GM23338 (cell line): Measurements from ENCODE around the gene PIAS1. TPM values are rescaled to one million over a fixed set of nuclear protein-coding genes. Genes with fewer than 3 reads are reported as not detected.

Experiments
- ATAC-seq: fragments of 200-7000 bp; cut with Tn5 transposase; 3 replicates; pipeline ENCODE4 v1.9.1; 2020
- DNase-seq: peaks from one replicate; pipeline ENCODE4 v3.0.0-alpha.2; 2015; ENCODE audit warnings: low spot score
- H2AFZ ChIP-seq: fragments of 200-600 bp; sonication (generic); 2 replicates; pipeline ENCODE4 v1.8.0; 2016; ENCODE audit warnings: antibody characterized with exemption, mild to moderate bottlenecking, moderate library complexity
- H3F3A ChIP-seq: fragments of 200-600 bp; sonication (generic); replicated peaks from 2 replicates; pipeline ENCODE4 v1.8.0; 2017; ENCODE audit warnings: antibody characterized with exemption, mixed run types, low read depth
- H3K27ac ChIP-seq: fragments of 200-600 bp; sonication (generic); 2 replicates; pipeline ENCODE4 v1.6.1; 2016; ENCODE audit warnings: low read depth
- H3K27me3 ChIP-seq: fragments of 200-600 bp; sonication (generic); 2 replicates; pipeline ENCODE4 v1.8.0; 2016; ENCODE audit warnings: mild to moderate bottlenecking, mixed run types, moderate library complexity; ENCODE audit not compliant: insufficient read depth
- H3K36me3 ChIP-seq: fragments of 200-600 bp; sonication (generic); 2 replicates; pipeline ENCODE4 v1.8.0; 2016; ENCODE audit warnings: mild to moderate bottlenecking; ENCODE audit not compliant: insufficient read depth
- H3K4me1 ChIP-seq: fragments of 200-600 bp; sonication (generic); 2 replicates; pipeline ENCODE4 v1.8.0; 2016; ENCODE audit warnings: mild to moderate bottlenecking, moderate library complexity; ENCODE audit not compliant: insufficient read depth
- H3K4me2 ChIP-seq: fragments of 200-600 bp; sonication (generic); 2 replicates; pipeline ENCODE4 v1.7.1; 2017; ENCODE audit warnings: mixed run types
- H3K4me3 ChIP-seq: fragments of 200-600 bp; sonication (generic); 2 replicates; pipeline ENCODE4 v1.6.1; 2016; ENCODE audit warnings: mixed run types
- H3K79me2 ChIP-seq: fragments of 200-600 bp; sonication (generic); replicated peaks from 2 replicates; pipeline ENCODE4 v1.8.0; 2017; ENCODE audit warnings: mild to moderate bottlenecking; ENCODE audit not compliant: insufficient read depth
- H3K9me2 ChIP-seq: fragments of 200-600 bp; sonication (generic); 2 replicates; pipeline ENCODE4 v1.8.0; 2017; ENCODE audit not compliant: insufficient read depth
- H4K20me1 ChIP-seq: fragments of 200-600 bp; sonication (generic); replicated peaks from 2 replicates; pipeline ENCODE4 v1.8.0; 2017; ENCODE audit warnings: mild to moderate bottlenecking; ENCODE audit not compliant: insufficient read depth
- H3K27ac Mint-ChIP-seq: 2 replicates; pipeline ENCODE4 v1.8.0; 2020; ENCODE audit warnings: inconsistent platforms, mild to moderate bottlenecking, moderate library complexity, mixed read lengths
- H3K27me3 Mint-ChIP-seq: 3 replicates; pipeline ENCODE4 v1.8.0; 2022; ENCODE audit warnings: low read depth, mild to moderate bottlenecking, moderate library complexity, mixed read lengths, inconsistent platforms; ENCODE audit not compliant: insufficient read depth, poor library complexity
- H3K36me3 Mint-ChIP-seq: 3 replicates; pipeline ENCODE4 v1.8.0; 2021; ENCODE audit warnings: low read depth, mild to moderate bottlenecking, inconsistent platforms, moderate library complexity, mixed read lengths
- H3K4me1 Mint-ChIP-seq: 3 replicates; pipeline ENCODE4 v1.8.0; 2020; ENCODE audit warnings: mild to moderate bottlenecking, inconsistent platforms, mixed read lengths
- H3K4me3 Mint-ChIP-seq: 3 replicates; pipeline ENCODE4 v1.8.0; 2021; ENCODE audit warnings: moderate library complexity, mild to moderate bottlenecking, inconsistent platforms, mixed read lengths
- H3K9me3 Mint-ChIP-seq: 3 replicates; pipeline ENCODE4 v1.8.0; 2020; ENCODE audit warnings: moderate library complexity, mild to moderate bottlenecking, inconsistent platforms, mixed read lengths
- CREB1 ChIP-seq: fragments of 250-450 bp; sonication (Bioruptor Pico); IDR thresholded peaks from 2 replicates; pipeline ENCODE4 v1.5.0; 2020; ENCODE audit warnings: low read depth, mild to moderate bottlenecking, moderate library complexity
- EZH2 ChIP-seq: fragments of 200-600 bp; sonication (generic); IDR thresholded peaks from one replicate; pipeline ENCODE4 v1.8.0; 2017; ENCODE audit warnings: antibody characterized with exemption, mild to moderate bottlenecking, low read depth; ENCODE audit not compliant: unreplicated experiment
- EZH2phosphoT487 ChIP-seq: fragments of 200-600 bp; sonication (generic); IDR thresholded peaks from one replicate; pipeline ENCODE4 v1.8.1; 2018; ENCODE audit warnings: antibody characterized with exemption; ENCODE audit not compliant: unreplicated experiment
- JUNB ChIP-seq: IDR thresholded peaks from one replicate; pipeline ENCODE4 v1.6.1; 2016; ENCODE audit warnings: antibody characterized with exemption; ENCODE audit not compliant: unreplicated experiment
- NANOG ChIP-seq: IDR thresholded peaks from 2 replicates; pipeline ENCODE4 v1.6.1; 2016; ENCODE audit warnings: antibody characterized with exemption, borderline replicate concordance
- POLR2AphosphoS5 ChIP-seq: IDR thresholded peaks from 2 replicates; pipeline ENCODE4 v1.6.1; 2016; ENCODE audit warnings: antibody characterized with exemption, low read depth
- ZNF331 ChIP-seq: fragments of 250-450 bp; sonication (Bioruptor Pico); IDR thresholded peaks from 2 replicates; pipeline ENCODE4 v1.5.0; 2020; ENCODE audit warnings: low read depth, mild to moderate bottlenecking, moderate library complexity
- polyA plus RNA-seq: library from polyadenylated mRNA; unstranded; fragments of >200 nt; fragmentation: Nextera tagmentation; extraction: Ambion mirVana; gene quantifications from 2 replicates; pipeline ENCODE4 v1.2.1, GENCODE V29; 2016
- total RNA-seq: library from RNA; depleted of rRNA; stranded (reverse); fragments of >200 nt; shearing (Covaris generic); gene quantifications from 2 replicates; pipeline ENCODE4 v1.2.3, GENCODE V29; 2014
- TF ChIP-seq, protein P1 (sequence below): IDR thresholded peaks from 2 replicates; pipeline ENCODE4 v1.6.1; 2016; ENCODE audit warnings: antibody characterized with exemption
- TF ChIP-seq, protein P2 (sequence below), 2 experiments: fragments of 200-600 bp in 1 of 2; sonication (generic) in 1 of 2; conservative IDR thresholded peaks; 2 replicates each; pipeline versions ENCODE4 v1.5.1 to v1.6.1; 2016 to 2017; ENCODE audit warnings: antibody characterized with exemption in 2 of 2, low read depth in 2 of 2, mild to moderate bottlenecking in 2 of 2, moderate library complexity in 1 of 2
- TF ChIP-seq, protein P3 (sequence below): fragments of 250-450 bp; sonication (Bioruptor Pico); IDR thresholded peaks from 2 replicates; pipeline ENCODE4 v1.5.0; 2020; ENCODE audit warnings: mild to moderate bottlenecking, moderate library complexity

PIAS1 gene
- total and polyA plus RNA-seq, 2 experiments from 2014 or later: 30.7 to 32.1 TPM

DNA sequence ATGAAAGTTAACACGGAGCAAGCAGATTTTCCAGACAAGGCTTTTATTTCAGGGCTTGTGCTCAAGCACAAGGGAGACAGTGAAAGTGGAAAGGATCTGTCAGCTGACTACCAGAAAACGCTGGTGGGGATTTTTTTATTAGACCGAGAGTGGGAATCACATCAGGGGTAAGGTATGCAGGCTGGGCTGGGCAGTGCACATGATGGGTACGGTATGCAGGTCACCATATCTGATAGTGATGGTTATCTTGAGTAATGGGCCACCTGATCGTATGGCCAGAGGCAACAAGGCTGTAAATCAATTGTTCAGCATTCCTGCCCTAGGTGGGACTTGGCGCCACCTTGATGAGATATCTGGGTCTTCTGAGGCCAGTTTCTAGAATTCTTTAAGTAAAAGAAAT is 36.9 kb upstream of the PIAS1 start:
- no peak overlapping the region for H3K27ac ChIP-seq
- DNase-seq (no peak), ATAC-seq (no peak)
- no peaks in the 10 kb centered on the region; the same call in 2 of the 3 replicates for H3K9me3 Mint-ChIP-seq
- no peak overlapping the region for H3K4me3 Mint-ChIP-seq
- H2AFZ ChIP-seq: no peak overlapping the region
- no peak overlapping the region for H3K4me2 ChIP-seq
- 0 out of 2 replicates have a peak, but pooled peaks cover 7% of the 10 kb centered on the region for H3K9me2 ChIP-seq
- no peak overlapping the region for H3K27ac Mint-ChIP-seq
- peaks cover 16% of the 10 kb centered on the region for H3K27me3 Mint-ChIP-seq
- no peaks in the 10 kb centered on the region for H3K79me2 ChIP-seq
- no peaks in the 10 kb centered on the region for H3F3A ChIP-seq
- no peaks in the 10 kb centered on the region for H3K36me3 ChIP-seq
- H4K20me1 ChIP-seq: no peaks in the 10 kb centered on the region
- H3K4me1 ChIP-seq: no peaks in the 10 kb centered on the region
- H3K27me3 ChIP-seq: no peaks in the 10 kb centered on the region
- no peak for TF ChIP-seq EZH2
- H3K4me3 ChIP-seq: no peak overlapping the region
- no peaks in the 10 kb centered on the region for H3K36me3 Mint-ChIP-seq
- H3K4me1 Mint-ChIP-seq: no peaks in the 10 kb centered on the region

DNA sequence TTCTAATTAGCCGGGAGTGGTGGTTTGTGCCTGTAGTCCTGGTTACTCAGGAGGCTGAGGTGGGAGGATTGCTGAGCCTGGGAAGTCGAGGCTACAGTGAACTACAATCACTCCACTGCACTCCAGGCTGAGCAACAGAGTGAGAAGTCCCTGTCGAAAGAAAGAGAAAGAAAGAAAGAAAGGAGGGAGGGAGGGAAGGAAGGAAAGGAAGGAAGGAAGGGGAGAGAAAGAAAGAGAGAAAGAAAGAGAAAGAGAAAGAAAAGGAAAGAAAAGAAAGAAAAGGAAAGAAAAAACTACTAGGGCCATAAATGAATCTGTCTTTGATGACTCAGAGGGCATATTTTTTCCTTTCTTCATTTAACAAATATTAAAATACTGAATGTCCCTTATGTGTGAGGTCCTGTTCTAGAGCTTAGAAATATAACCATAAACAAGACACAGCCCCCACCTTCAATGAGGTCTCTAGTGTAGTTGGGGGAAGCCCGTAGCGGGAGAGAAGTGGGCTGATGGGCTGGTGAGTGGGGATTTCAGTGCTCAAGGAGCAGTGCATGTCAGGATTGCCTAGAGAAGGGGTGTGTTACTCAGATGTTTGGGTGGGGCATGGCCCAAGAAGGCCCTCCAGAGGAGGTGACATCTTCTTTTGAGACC is 35.2 kb upstream of the PIAS1 start:
- Mint-ChIP-seq H3K4me3 (no peak overlapping the region), H3K36me3 (no peaks in the 10 kb centered on the region), H3K27me3 (peaks cover 10% of the 10 kb centered on the region), H3K9me3 (no peaks in the 10 kb centered on the region; the same call in 2 of the 3 replicates), H3K27ac (no peak overlapping the region), H3K4me1 (no peaks in the 10 kb centered on the region)
- Histone ChIP-seq H2AFZ (no peak overlapping the region), H3K4me2 (no peak overlapping the region), H3F3A (no peaks in the 10 kb centered on the region), H3K27me3 (no peaks in the 10 kb centered on the region), H3K36me3 (no peaks in the 10 kb centered on the region), H4K20me1 (no peaks in the 10 kb centered on the region), H3K9me2 (0 out of 2 replicates have a peak, but pooled peaks cover 15% of the 10 kb centered on the region), H3K79me2 (no peaks in the 10 kb centered on the region), H3K27ac (no peak overlapping the region), H3K4me3 (no peak overlapping the region), H3K4me1 (no peaks in the 10 kb centered on the region)
- DNase-seq (no peak), ATAC-seq (no peak)
- TF ChIP-seq EZH2phosphoT487 (no peak), CREB1 (no peak), POLR2AphosphoS5 (no peak), JUNB (no peak), ZNF331 (CRISPR knock-in tag) (no peak), NANOG (no peak)
- TF ChIP-seq, protein P1, sequence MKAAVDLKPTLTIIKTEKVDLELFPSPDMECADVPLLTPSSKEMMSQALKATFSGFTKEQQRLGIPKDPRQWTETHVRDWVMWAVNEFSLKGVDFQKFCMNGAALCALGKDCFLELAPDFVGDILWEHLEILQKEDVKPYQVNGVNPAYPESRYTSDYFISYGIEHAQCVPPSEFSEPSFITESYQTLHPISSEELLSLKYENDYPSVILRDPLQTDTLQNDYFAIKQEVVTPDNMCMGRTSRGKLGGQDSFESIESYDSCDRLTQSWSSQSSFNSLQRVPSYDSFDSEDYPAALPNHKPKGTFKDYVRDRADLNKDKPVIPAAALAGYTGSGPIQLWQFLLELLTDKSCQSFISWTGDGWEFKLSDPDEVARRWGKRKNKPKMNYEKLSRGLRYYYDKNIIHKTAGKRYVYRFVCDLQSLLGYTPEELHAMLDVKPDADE: no peak
- TF ChIP-seq, protein P2, sequence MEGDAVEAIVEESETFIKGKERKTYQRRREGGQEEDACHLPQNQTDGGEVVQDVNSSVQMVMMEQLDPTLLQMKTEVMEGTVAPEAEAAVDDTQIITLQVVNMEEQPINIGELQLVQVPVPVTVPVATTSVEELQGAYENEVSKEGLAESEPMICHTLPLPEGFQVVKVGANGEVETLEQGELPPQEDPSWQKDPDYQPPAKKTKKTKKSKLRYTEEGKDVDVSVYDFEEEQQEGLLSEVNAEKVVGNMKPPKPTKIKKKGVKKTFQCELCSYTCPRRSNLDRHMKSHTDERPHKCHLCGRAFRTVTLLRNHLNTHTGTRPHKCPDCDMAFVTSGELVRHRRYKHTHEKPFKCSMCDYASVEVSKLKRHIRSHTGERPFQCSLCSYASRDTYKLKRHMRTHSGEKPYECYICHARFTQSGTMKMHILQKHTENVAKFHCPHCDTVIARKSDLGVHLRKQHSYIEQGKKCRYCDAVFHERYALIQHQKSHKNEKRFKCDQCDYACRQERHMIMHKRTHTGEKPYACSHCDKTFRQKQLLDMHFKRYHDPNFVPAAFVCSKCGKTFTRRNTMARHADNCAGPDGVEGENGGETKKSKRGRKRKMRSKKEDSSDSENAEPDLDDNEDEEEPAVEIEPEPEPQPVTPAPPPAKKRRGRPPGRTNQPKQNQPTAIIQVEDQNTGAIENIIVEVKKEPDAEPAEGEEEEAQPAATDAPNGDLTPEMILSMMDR (conservative IDR thresholded peaks at IDR 0.05; ENCODE audit: low read depth in 2 of 2): no peak
- TF ChIP-seq, protein P3, sequence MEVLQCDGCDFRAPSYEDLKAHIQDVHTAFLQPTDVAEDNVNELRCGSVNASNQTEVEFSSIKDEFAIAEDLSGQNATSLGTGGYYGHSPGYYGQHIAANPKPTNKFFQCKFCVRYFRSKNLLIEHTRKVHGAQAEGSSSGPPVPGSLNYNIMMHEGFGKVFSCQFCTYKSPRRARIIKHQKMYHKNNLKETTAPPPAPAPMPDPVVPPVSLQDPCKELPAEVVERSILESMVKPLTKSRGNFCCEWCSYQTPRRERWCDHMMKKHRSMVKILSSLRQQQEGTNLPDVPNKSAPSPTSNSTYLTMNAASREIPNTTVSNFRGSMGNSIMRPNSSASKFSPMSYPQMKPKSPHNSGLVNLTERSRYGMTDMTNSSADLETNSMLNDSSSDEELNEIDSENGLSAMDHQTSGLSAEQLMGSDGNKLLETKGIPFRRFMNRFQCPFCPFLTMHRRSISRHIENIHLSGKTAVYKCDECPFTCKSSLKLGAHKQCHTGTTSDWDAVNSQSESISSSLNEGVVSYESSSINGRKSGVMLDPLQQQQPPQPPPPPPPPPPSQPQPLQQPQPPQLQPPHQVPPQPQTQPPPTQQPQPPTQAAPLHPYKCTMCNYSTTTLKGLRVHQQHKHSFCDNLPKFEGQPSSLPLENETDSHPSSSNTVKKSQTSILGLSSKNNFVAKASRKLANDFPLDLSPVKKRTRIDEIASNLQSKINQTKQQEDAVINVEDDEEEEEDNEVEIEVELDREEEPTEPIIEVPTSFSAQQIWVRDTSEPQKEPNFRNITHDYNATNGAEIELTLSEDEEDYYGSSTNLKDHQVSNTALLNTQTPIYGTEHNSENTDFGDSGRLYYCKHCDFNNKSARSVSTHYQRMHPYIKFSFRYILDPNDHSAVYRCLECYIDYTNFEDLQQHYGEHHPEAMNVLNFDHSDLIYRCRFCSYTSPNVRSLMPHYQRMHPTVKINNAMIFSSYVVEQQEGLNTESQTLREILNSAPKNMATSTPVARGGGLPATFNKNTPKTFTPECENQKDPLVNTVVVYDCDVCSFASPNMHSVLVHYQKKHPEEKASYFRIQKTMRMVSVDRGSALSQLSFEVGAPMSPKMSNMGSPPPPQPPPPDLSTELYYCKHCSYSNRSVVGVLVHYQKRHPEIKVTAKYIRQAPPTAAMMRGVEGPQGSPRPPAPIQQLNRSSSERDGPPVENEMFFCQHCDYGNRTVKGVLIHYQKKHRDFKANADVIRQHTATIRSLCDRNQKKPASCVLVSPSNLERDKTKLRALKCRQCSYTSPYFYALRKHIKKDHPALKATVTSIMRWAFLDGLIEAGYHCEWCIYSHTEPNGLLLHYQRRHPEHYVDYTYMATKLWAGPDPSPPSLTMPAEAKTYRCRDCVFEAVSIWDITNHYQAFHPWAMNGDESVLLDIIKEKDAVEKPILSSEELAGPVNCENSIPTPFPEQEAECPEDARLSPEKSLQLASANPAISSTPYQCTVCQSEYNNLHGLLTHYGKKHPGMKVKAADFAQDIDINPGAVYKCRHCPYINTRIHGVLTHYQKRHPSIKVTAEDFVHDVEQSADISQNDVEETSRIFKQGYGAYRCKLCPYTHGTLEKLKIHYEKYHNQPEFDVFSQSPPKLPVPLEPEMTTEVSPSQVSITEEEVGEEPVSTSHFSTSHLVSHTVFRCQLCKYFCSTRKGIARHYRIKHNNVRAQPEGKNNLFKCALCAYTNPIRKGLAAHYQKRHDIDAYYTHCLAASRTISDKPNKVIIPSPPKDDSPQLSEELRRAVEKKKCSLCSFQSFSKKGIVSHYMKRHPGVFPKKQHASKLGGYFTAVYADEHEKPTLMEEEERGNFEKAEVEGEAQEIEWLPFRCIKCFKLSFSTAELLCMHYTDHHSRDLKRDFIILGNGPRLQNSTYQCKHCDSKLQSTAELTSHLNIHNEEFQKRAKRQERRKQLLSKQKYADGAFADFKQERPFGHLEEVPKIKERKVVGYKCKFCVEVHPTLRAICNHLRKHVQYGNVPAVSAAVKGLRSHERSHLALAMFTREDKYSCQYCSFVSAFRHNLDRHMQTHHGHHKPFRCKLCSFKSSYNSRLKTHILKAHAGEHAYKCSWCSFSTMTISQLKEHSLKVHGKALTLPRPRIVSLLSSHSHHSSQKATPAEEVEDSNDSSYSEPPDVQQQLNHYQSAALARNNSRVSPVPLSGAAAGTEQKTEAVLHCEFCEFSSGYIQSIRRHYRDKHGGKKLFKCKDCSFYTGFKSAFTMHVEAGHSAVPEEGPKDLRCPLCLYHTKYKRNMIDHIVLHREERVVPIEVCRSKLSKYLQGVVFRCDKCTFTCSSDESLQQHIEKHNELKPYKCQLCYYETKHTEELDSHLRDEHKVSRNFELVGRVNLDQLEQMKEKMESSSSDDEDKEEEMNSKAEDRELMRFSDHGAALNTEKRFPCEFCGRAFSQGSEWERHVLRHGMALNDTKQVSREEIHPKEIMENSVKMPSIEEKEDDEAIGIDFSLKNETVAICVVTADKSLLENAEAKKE (CRISPR knock-in tag): no peak
